IMR-90 (cell line): ENCODE results near the gene ABCA5. TPM values are rescaled to one million over a fixed set of nuclear protein-coding genes. Genes with fewer than 3 reads are reported as not detected.

ENCODE experiments used
- ATAC-seq: fragments of 200-7000 bp; cut with Tn5 transposase; 2 replicates; pipeline ENCODE4 v1.9.1; 2020; ENCODE audit warnings: low read depth, mild to moderate bottlenecking, moderate library complexity
- BruUV-seq: library from RNA; stranded (reverse); fragments of 400-500 nt; replicated peaks from 2 replicates; lab custom pipeline; 2021; lab: Mats Ljungman, UMichigan
- CTCF ChIA-PET: fragments of 300-600 bp; formaldehyde crosslinking; extraction: SDS; loops from one replicate; lab custom pipeline; 2021; ENCODE audit warnings: antibody characterized with exemption; lab: Yijun Ruan, JAX
- POLR2A ChIA-PET: fragments of 300-600 bp; sonication (Branson Sonifier 250); formaldehyde crosslinking; loops from one replicate; lab custom pipeline; 2022; ENCODE audit warnings: antibody characterized with exemption; ENCODE audit not compliant: unreplicated experiment; lab: Charles Lee
- DNase-seq: peaks from one replicate; pipeline ENCODE4 v3.0.0; 2013
- H2AFZ ChIP-seq: replicated peaks from 2 replicates; pipeline ENCODE3; 2013; ENCODE audit warnings: low read length, mild to moderate bottlenecking; ENCODE audit not compliant: poor library complexity
- H2AK5ac ChIP-seq: 2 replicates; pipeline ENCODE4 v1.6.1; 2013; ENCODE audit warnings: low read depth, low read length, inconsistent platforms
- H2AK9ac ChIP-seq: replicated peaks from 2 replicates; pipeline ENCODE3; 2013; ENCODE audit warnings: mild to moderate bottlenecking, low read depth, low read length, moderate library complexity; ENCODE audit not compliant: poor library complexity
- H2BK120ac ChIP-seq: 2 replicates; pipeline ENCODE4 v1.6.1; 2013; ENCODE audit warnings: low read depth, low read length, inconsistent platforms
- H2BK15ac ChIP-seq: 3 replicates; pipeline ENCODE4 v1.6.1; 2013; ENCODE audit warnings: low read depth, low read length, inconsistent platforms
- H2BK20ac ChIP-seq: 2 replicates; pipeline ENCODE4 v1.6.1; 2013; ENCODE audit warnings: low read depth, mild to moderate bottlenecking, inconsistent platforms, low read length, moderate library complexity
- H2BK5ac ChIP-seq: 2 replicates; pipeline ENCODE4 v1.6.1; 2013; ENCODE audit warnings: mild to moderate bottlenecking, low read depth, low read length, inconsistent platforms; ENCODE audit not compliant: poor library complexity, severe bottlenecking
- H3K14ac ChIP-seq: replicated peaks from 2 replicates; pipeline ENCODE4 v1.6.1; 2013; ENCODE audit warnings: low read depth, low read length, inconsistent platforms
- H3K18ac ChIP-seq: 2 replicates; pipeline ENCODE4 v1.6.1; 2013; ENCODE audit warnings: low read depth, low read length, control low read depth
- H3K23ac ChIP-seq: 2 replicates; pipeline ENCODE4 v1.6.1; 2013; ENCODE audit warnings: low read depth, low read length, inconsistent platforms
- H3K27ac ChIP-seq: 2 replicates; pipeline ENCODE4 v1.5.1; 2013; ENCODE audit warnings: mild to moderate bottlenecking, control low read depth, low read length; ENCODE audit not compliant: insufficient read depth
- H3K27me3 ChIP-seq: 2 replicates; pipeline ENCODE4 v1.6.1; 2013; ENCODE audit warnings: low read length; ENCODE audit not compliant: control insufficient read depth, insufficient read depth
- H3K36me3 ChIP-seq: 2 replicates; pipeline ENCODE4 v1.6.1; 2013; ENCODE audit warnings: low read length, mixed read lengths; ENCODE audit not compliant: control insufficient read depth, insufficient read depth
- H3K4ac ChIP-seq: 2 replicates; pipeline ENCODE4 v1.6.1; 2013; ENCODE audit warnings: low read depth, low read length, inconsistent platforms
- H3K4me1 ChIP-seq: 2 replicates; pipeline ENCODE4 v1.6.1; 2013; ENCODE audit warnings: low read length, mixed read lengths; ENCODE audit not compliant: control insufficient read depth, insufficient read depth
- H3K4me2 ChIP-seq: 2 replicates; pipeline ENCODE4 v1.6.1; 2013; ENCODE audit warnings: low read depth, mild to moderate bottlenecking, control low read depth, low read length, moderate library complexity
- H3K4me3 ChIP-seq: 2 replicates; pipeline ENCODE4 v1.5.1; 2013; ENCODE audit warnings: low read depth, mild to moderate bottlenecking, control low read depth, low read length, moderate library complexity; ENCODE audit not compliant: insufficient read depth
- H3K56ac ChIP-seq: 2 replicates; pipeline ENCODE4 v1.6.1; 2013; ENCODE audit warnings: low read length, inconsistent platforms; ENCODE audit not compliant: insufficient read depth; ENCODE audit errors: extremely low read depth
- H3K79me1 ChIP-seq, 2 experiments: 2 replicates each; pipeline ENCODE4 v1.6.1; 2013; ENCODE audit warnings: low read length in 2 of 2, inconsistent platforms in 1 of 2, low read depth in 1 of 2
- H3K9ac ChIP-seq: 2 replicates; pipeline ENCODE4 v1.6.1; 2013; ENCODE audit warnings: low read depth, low read length, control low read depth
- H3K9me1 ChIP-seq: 2 replicates; pipeline ENCODE4 v1.6.1; 2013; ENCODE audit warnings: low read length, inconsistent platforms; ENCODE audit not compliant: insufficient read depth
- H3K9me3 ChIP-seq: 2 replicates; pipeline ENCODE4 v1.6.1; 2013; ENCODE audit warnings: low read length; ENCODE audit not compliant: control insufficient read depth, insufficient read depth
- H4K20me1 ChIP-seq: 2 replicates; pipeline ENCODE4 v1.6.1; 2013; ENCODE audit warnings: low read length, inconsistent platforms; ENCODE audit not compliant: insufficient read depth
- H4K5ac ChIP-seq: 2 replicates; pipeline ENCODE4 v1.6.1; 2013; ENCODE audit warnings: mild to moderate bottlenecking, low read depth, low read length, control low read depth
- H4K8ac ChIP-seq, 2 experiments: 2 replicates each; pipeline ENCODE4 v1.6.1; 2013; ENCODE audit warnings: low read depth in 2 of 2, low read length in 2 of 2, control low read depth in 1 of 2, inconsistent platforms in 1 of 2
- H4K91ac ChIP-seq: 2 replicates; pipeline ENCODE4 v1.6.1; 2013; ENCODE audit warnings: low read depth, low read length, inconsistent platforms; ENCODE audit not compliant: insufficient read depth
- CEBPB ChIP-seq: IDR thresholded peaks from 2 replicates; pipeline ENCODE4 v1.6.1; 2012; ENCODE audit warnings: low read depth, low read length, improper control_type of control experiment
- CHD1 ChIP-seq: IDR thresholded peaks from 2 replicates; pipeline ENCODE4 v1.6.1; 2012; ENCODE audit warnings: low read depth, low read length, improper control_type of control experiment
- CTCF ChIP-seq: conservative IDR thresholded peaks from 2 replicates; pipeline ENCODE4 v1.5.1; 2012; ENCODE audit warnings: mild to moderate bottlenecking, low read depth, low read length, improper control_type of control experiment
- ELK1 ChIP-seq: fragments of 150-350 bp; IDR thresholded peaks from 2 replicates; pipeline ENCODE4 v1.6.1; 2016; ENCODE audit warnings: low read depth, mild to moderate bottlenecking, low read length, moderate library complexity, borderline replicate concordance
- MAFK ChIP-seq: IDR thresholded peaks from 2 replicates; pipeline ENCODE4 v1.6.1; 2012; ENCODE audit warnings: low read depth, low read length, improper control_type of control experiment
- MXI1 ChIP-seq: IDR thresholded peaks from 2 replicates; pipeline ENCODE4 v1.6.1; 2012; ENCODE audit warnings: low read depth, mild to moderate bottlenecking, low read length, moderate library complexity, borderline replicate concordance
- POLR2A ChIP-seq: IDR thresholded peaks from 2 replicates; pipeline ENCODE4 v1.6.1; 2012; ENCODE audit warnings: mild to moderate bottlenecking, low read depth, low read length
- RAD21 ChIP-seq: IDR thresholded peaks from 2 replicates; pipeline ENCODE4 v1.6.1; 2012; ENCODE audit warnings: low read length, improper control_type of control experiment
- RCOR1 ChIP-seq: IDR thresholded peaks from 2 replicates; pipeline ENCODE4 v1.6.1; 2012; ENCODE audit warnings: mild to moderate bottlenecking, low read length, improper control_type of control experiment; ENCODE audit not compliant: insufficient replicate concordance
- SMC3 ChIP-seq: fragments of 150-350 bp; IDR thresholded peaks from 2 replicates; pipeline ENCODE4 v1.6.1; 2016; ENCODE audit warnings: low read depth, mild to moderate bottlenecking, antibody characterized with exemption, low read length, moderate library complexity
- WGBS, 2 experiments: methylation state at CpG; one replicate each; pipeline versions ENCODE4 v1.1.5 to v1.1.7; 2013; ENCODE audit warnings: missing lambda C conversion rate in 2 of 2; ENCODE audit not compliant: insufficient read length in 1 of 2; ENCODE audit errors: extremely low coverage in 2 of 2; 5-methylcytosine and 5-hydroxymethylcytosine counted together
- dilution Hi-C: fragments of 300-500 bp; cut with HindIII; formaldehyde crosslinking; loops from one replicate; pipeline ENCODE4 v1.14.3; 2018; ENCODE audit warnings: low sequenced_read_pairs; ENCODE audit not compliant: unreplicated experiment
- in situ Hi-C: fragments of 300-500 bp; cut with MboI; formaldehyde crosslinking; loops from 3 replicates; pipeline ENCODE4 v1.14.3; 2019; ENCODE audit warnings: low sequenced_read_pairs, inconsistent platforms, mixed read lengths
- intact Hi-C: fragments of 100-400 bp; cut with micrococcal nuclease; formaldehyde crosslinking; loops from 2 replicates; pipeline ENCODE4 v1.10.0; 2022
- polyA plus RNA-seq, 3 experiments: library from polyadenylated mRNA; depleted of rRNA; stranded (reverse); fragments of >200 nt; gene quantifications; 2 replicates each; pipeline ENCODE4 v1.2.3, GENCODE V29; 2012; ENCODE audit warnings: low replicate concordance in 1 of 3
- total RNA-seq: library from RNA; depleted of rRNA; stranded (reverse); fragments of >200 nt; gene quantifications from 2 replicates; pipeline ENCODE4 v1.2.3, GENCODE V29; 2012

Gene ABCA5
- total and polyA plus RNA-seq, 2 of the 4 experiments (the other 2 are of a cell fraction), result 1.3 to 2.3 TPM

GRCh38 chr17:69331756-69332155 is 4.8 kb upstream of the ABCA5 start:
- no peak for TF ChIP-seq CEBPB
- TF ChIP-seq RAD21, result no peak
- TF ChIP-seq CTCF, result no peak
- TF ChIP-seq POLR2A, result no peak
- TF ChIP-seq MAFK, result no peak
- no peak for TF ChIP-seq RCOR1
- no peak for TF ChIP-seq MXI1
- no peak for TF ChIP-seq CHD1
- no peak for TF ChIP-seq SMC3
- no peak for TF ChIP-seq ELK1
- CTCF ChIA-PET, result no interaction called here
- dilution Hi-C loops, result no loop called here

More at GRCh38 chr17:69331756-69332155, 4.8 kb upstream of the ABCA5 start:
- Histone ChIP-seq H3K9me3 (no peaks in the 10 kb centered on the region), H3K9ac (no peak overlapping the region), H2BK120ac (no peak overlapping the region), H3K23ac (no peak overlapping the region), H4K5ac (no peak overlapping the region), H2AFZ (no peak overlapping the region), H3K18ac (no peak overlapping the region), H3K36me3 (no peaks in the 10 kb centered on the region), H3K9me1 (no peaks in the 10 kb centered on the region), H4K20me1 (no peaks in the 10 kb centered on the region), H2AK5ac (no peak overlapping the region), H2AK9ac (no peak overlapping the region), H4K91ac (no peak overlapping the region), H3K56ac (no peak overlapping the region), H2BK20ac (no peak overlapping the region), H4K8ac (no peak overlapping the region), H3K4ac (no peak overlapping the region), H3K79me1 (no peaks in the 10 kb centered on the region), H3K4me1 (no peaks in the 10 kb centered on the region; the same call in 1 of the 2 replicates), H3K4me2 (no peak overlapping the region), H2BK15ac (no peak overlapping the region), H3K14ac (no peak overlapping the region), H3K27ac (no peak overlapping the region), H3K4me3 (no peak overlapping the region), H2BK5ac (no peak overlapping the region), H3K27me3 (no peaks in the 10 kb centered on the region; the same call in 1 of the 2 replicates)
- in situ Hi-C loops, result no loop called here
- no peak for DNase-seq
- intact Hi-C loops, result loop anchor here (10.0 kb wide), 1 partner anchor 1293 kb away; no protein-coding TSS in a partner anchor
- POLR2A ChIA-PET, result no interaction called here
- ATAC-seq, result no peak
- no CpG with 5 or more reads among the region's 2 CpGs for WGBS, 2 experiments
- BruUV-seq, result no TSS peak
